Hematopoietic multipotent progenitor cell treated with erythropoietin and hydrocortisone succinate and interleukin-3 and kit ligand, for 6 days (in vitro differentiated cells): Measurements from ENCODE around the gene OLFML1.

Experiments
- DNase-seq: peaks from one replicate; pipeline ENCODE4 v3.0.0-alpha.2; 2015

Gene OLFML1

DNA sequence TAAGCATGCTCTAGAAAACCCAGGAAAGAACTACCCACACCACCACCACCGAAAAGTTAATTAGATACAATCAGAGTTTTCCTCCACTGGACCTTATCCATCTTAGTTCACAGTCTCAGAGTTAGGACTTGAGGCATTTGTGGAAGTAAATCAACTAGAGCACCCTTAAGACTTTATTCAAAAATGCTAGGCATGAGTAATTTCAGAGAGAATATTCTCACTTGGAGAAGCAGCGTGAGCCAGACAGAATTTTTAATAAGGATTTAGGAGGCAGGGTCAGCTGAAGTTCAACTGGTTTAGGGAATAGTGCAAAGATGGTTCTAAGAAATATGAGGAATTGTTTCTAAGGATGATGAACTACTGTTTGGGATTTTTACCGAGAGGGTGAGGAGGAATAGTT, 1.2 kb upstream of the OLFML1 start:
- no peak for DNase-seq

DNA sequence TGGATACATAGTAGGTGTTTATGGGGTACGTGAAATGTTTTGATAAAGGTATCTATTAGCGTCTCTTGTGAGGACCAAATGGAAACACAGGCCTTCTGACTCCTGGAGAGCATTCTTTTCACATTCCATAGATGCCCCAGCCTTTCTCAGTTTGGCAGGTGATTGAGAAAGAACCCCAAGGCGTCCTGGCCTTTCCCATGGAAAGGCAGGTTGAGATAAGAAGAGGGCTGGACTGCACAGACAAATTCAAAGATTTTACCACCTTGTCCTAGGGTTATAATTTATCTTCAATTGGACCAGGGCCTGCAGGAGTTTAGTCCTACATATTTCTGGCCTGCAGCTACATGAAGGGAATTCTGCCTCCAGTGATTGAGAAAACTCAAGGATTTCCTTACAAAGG, 661 bp upstream of the OLFML1 start:
- no peak for DNase-seq

DNA sequence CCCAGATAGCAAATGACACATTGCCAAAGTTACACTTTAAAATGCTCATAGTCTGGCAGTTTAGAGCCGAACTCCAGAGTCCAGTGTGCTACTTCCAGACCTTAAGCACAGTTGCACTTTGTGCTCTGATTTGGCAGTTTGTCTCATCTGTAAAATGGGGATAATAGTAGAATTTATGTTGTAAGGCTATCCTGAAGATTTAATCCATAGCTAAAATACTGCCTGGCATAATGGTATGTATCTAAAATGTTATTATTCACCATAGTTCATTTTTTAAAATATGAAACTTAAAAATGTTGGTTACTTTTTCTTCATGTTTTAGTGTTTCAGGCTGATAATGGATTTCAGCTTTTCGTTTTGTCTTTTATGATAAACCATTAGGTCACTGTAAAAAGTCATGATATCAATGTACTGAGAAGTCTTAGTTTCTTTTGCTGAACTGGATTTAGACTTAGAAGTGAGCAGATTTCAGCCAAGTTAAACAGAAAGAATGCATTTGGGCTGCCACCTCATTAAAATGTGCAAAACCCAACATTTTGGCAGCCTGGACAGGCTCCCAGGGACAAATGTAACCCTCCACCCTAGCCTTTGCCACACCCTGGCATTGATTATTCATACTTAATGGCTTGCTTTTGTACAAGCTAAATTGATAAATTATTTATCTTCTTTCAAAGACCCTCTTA, 933 bp downstream of the OLFML1 start:
- DNase-seq: no peak

DNA sequence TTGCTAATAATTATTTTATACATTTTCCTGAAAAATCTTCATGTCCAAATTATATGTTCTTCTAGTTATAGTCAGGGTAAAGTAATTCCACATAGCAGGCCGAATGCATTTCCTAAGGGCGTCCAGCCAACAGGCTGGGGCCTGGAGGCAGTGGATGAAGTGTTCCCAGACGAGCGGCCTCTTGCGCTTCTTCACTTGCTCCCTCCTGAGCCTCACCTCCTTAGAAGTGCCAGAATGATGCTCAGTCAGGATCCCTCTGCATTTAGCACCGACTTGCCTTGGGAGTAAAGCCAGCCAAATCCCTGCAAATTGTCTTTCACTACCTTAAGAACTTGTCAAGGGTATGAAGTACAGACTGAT, 1.5 kb downstream of the OLFML1 start:
- no peak for DNase-seq

- DNase-seq: no peak
These were observed 2.1 kb downstream of the OLFML1 start for GRCh38 chr11:7487360-7487759.

GRCh38 chr11:7488681-7489080, 3.4 kb downstream of the OLFML1 start:
- DNase-seq: no peak

DNA sequence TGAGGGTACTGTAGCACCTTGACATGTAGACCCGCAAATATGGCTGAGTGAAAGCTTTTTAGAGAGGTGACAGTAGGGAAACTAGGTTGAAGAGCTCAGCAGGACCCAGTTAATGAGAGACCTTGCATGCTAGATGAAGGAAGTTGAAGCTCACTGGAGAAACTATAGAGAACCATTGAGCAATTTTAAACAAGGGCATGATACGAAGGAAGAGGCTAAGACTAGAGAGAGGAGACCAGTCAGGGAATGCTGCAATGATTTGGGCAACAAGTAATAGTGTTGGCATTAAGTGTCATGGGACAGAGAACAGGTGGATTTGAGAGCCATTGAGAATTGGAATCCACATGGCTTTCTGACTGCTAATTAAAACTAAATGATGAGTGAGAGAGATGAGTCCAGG, 4.1 kb downstream of the OLFML1 start:
- no peak for DNase-seq

GRCh38 chr11:7490054-7490453, 4.7 kb downstream of the OLFML1 start:
- no peak for DNase-seq

DNA sequence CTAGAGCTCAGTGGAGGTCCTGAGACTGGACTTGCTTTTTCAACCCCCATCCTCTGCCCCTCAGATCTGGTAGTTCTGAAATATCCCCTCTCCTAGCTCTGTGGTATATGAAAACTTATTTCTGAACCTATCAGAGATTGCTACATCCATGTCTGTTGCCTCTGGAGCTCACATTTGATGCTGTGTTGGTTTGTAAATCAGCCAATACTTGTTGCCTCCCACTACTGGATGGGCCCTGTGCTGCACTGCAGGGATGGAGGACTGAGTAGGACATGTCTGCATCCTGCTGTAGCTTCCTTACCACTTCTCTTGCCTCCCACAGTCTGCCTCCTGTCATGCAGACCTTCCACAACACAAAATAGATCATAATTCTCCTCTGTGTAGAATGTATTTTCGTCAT, 5.2 kb downstream of the OLFML1 start:
- no peak for DNase-seq

DNA sequence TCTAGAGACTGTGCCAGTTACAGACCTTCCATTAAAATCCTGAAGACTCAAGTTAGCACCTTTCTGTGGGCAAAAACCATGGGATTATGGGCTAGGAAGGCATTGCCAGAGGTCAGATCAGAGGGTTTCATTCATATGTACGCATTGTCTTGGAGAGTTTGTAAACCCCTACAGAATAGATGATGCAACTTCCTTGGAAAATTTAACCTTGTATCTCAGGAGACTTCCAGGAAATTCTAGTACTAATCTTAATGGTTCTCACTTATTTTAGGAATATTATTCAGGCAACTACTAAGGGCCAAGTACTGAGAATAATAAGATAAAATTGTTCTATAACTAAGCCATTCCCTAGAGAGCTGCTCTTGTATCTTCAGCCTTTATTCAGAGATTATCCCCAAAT, 6.9 kb downstream of the OLFML1 start:
- DNase-seq: no peak

- peak; percentile 18 for DNase-seq
These were observed 8.4 kb downstream of the OLFML1 start for GRCh38 chr11:7493670-7494069.

GRCh38 chr11:7494086-7494745, 8.9 kb downstream of the OLFML1 start:
- DNase-seq: peak; percentile 69

GRCh38 chr11:7495882-7496551, 10.7 kb downstream of the OLFML1 start:
- DNase-seq: peak; percentile 77

DNA sequence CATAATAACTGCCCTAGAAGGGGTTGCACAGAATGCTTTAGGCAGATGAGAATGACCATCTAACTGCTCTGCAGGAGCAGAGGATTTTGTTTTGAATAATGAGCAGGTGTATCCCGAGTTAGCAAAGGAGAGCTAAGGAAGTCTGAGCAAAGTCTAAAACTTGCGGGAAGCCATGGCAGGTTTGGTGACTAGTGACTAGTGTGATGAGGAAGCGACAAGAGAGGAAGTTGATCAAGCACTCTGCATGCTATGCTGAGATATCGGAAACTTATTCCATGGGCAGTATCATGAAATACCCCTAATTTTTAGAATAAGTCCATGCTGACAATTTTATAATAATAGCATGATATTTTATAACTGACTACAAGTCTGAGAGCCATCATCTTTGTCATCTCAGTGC, 12.9 kb downstream of the OLFML1 start:
- peak; percentile 15 for DNase-seq

- no peak for DNase-seq
These were observed 13.8 kb downstream of the OLFML1 start for GRCh38 chr11:7499081-7499480.

DNA sequence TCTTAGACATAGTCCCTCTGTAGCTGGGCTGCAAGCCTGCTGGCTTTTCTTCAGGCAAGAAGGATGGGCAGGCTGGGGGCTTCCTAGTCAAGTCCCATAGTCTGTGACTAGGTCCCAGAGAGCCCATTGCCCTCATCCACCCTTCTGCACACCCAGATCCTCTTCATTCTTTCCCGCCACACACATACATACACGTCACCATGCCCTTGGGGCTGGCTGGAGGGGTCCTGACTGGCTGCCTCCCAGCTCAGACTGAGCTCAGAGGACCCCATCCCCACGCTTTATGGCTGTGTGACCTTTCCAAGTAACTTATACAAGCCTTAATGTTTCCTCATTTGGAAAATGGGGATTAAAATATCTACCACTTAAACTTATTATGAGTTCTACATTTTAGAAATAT, 14.9 kb downstream of the OLFML1 start:
- DNase-seq: no peak

GRCh38 chr11:7501251-7501650, 15.9 kb downstream of the OLFML1 start:
- no peak for DNase-seq

- no peak for DNase-seq
These were observed 16.6 kb downstream of the OLFML1 start for GRCh38 chr11:7501894-7502293.

GRCh38 chr11:7506243-7506642, 20.9 kb downstream of the OLFML1 start:
- no peak for DNase-seq

DNA sequence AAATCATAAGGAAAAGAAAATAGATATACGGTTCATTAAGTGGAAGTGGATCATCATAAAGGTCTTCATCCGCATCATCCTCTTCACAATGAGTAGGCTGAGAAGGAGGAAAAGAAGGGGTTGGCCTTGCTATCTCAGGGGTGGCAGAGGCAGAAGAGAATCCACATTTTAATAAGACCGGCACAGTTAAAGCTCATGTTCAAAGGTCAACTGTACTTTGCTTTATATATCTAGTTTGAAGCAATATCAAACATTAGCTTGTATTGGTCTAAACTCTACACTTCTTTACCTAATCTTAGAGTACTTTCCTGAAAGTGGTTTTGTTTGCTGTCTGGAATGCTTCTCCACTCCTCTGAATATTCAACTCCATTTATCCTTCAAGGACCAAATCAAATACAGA, 22.8 kb downstream of the OLFML1 start:
- DNase-seq: no peak

GRCh38 chr11:7509966-7510365, 24.7 kb downstream of the OLFML1 start:
- no peak for DNase-seq

- DNase-seq: peak; percentile 23
These were observed 26.1 kb downstream of the OLFML1 start for GRCh38 chr11:7511401-7511800.

GRCh38 chr11:7512525-7513233, 27.4 kb downstream of the OLFML1 start:
- DNase-seq: peak; percentile 66
